HepG2 (cell line): ENCODE results near the gene SP1. TPM values are rescaled to one million over a fixed set of nuclear protein-coding genes. Genes with fewer than 3 reads are reported as not detected.

Experiments used
- CEBPB ChIP-seq: IDR thresholded peaks from 2 replicates; pipeline ENCODE4 v1.6.1; 2011; ENCODE audit warnings: low read depth, low read length, improper control_type of control experiment, borderline replicate concordance
- CREM ChIP-seq, 2 experiments: sonication (generic) in 1 of 2; formaldehyde crosslinking in 1 of 2; IDR thresholded peaks; 2 replicates each; pipeline versions ENCODE4 v1.4.0 to v1.6.1; 2016 to 2020; ENCODE audit warnings: antibody characterized with exemption in 1 of 2, mild to moderate bottlenecking in 1 of 2, missing genetic modification reagents in 1 of 2
- FOXA3 ChIP-seq: IDR thresholded peaks from 2 replicates; pipeline ENCODE4 v1.6.1; 2016; ENCODE audit warnings: missing genetic modification reagents, missing compliant biosample characterization
- KAT7 ChIP-seq: IDR thresholded peaks from 2 replicates; pipeline ENCODE4 v1.6.1; 2018; ENCODE audit warnings: borderline replicate concordance, missing compliant biosample characterization
- NR2F6 ChIP-seq, 2 experiments: IDR thresholded peaks; 2 replicates each; pipeline ENCODE4 v1.6.1; 2016; ENCODE audit warnings: antibody characterized with exemption in 1 of 2, mild to moderate bottlenecking in 1 of 2
- RARA ChIP-seq: IDR thresholded peaks from 2 replicates; pipeline ENCODE4 v1.6.1; 2016; ENCODE audit warnings: missing genetic modification reagents, missing compliant biosample characterization
- REST ChIP-seq, 2 experiments: IDR thresholded peaks; 2 replicates each; pipeline ENCODE4 v1.6.1; 2011 to 2012; ENCODE audit warnings: low read length in 2 of 2, borderline replicate concordance in 1 of 2, low read depth in 1 of 2, mild to moderate bottlenecking in 1 of 2, moderate library complexity in 1 of 2
- TGIF2 ChIP-seq: IDR thresholded peaks from 2 replicates; pipeline ENCODE4 v1.6.1; 2016; ENCODE audit warnings: control low read depth, missing compliant biosample characterization
- ZNF143 ChIP-seq: sonication (generic); formaldehyde crosslinking; IDR thresholded peaks from 2 replicates; pipeline ENCODE4 v1.4.0; 2020; ENCODE audit warnings: missing genetic modification reagents
- ZNF326 ChIP-seq: sonication (generic); formaldehyde crosslinking; IDR thresholded peaks from 2 replicates; pipeline ENCODE4 v1.4.0; 2020; ENCODE audit warnings: missing genetic modification reagents, borderline replicate concordance
- ZNF441 ChIP-seq: sonication (generic); formaldehyde crosslinking; IDR thresholded peaks from 2 replicates; pipeline ENCODE4 v1.7.0; 2021; ENCODE audit warnings: missing genetic modification reagents, borderline replicate concordance
- ZNF710 ChIP-seq: sonication (generic); formaldehyde crosslinking; IDR thresholded peaks from 2 replicates; pipeline ENCODE4 v1.5.0; 2020; ENCODE audit warnings: mild to moderate bottlenecking, missing genetic modification reagents, borderline replicate concordance
- ZNF776 ChIP-seq: sonication (generic); formaldehyde crosslinking; IDR thresholded peaks from 2 replicates; pipeline ENCODE4 v1.4.0; 2020; ENCODE audit warnings: mild to moderate bottlenecking, missing genetic modification reagents
- polyA plus RNA-seq, 8 experiments: library from polyadenylated mRNA; depleted of rRNA in 3 of 8; stranded (reverse) in 7 of 8; unstranded in 1 of 8; fragments of >200 nt; fragmentation: Illumina TruSeq in 4 of 8; extraction: Trizol in 4 of 8; gene quantifications; 2 replicates each; pipeline versions ENCODE4 v1.2.1 to v1.2.3, GENCODE V29; 2011 to 2016; ENCODE audit warnings: low read depth in 4 of 8, missing spikeins in 1 of 8, mixed read lengths in 1 of 8; ENCODE audit not compliant: insufficient read depth in 1 of 8
- total RNA-seq, 5 experiments: library from RNA; depleted of rRNA; stranded (reverse); fragments of >200 nt; fragmentation: Illumina TruSeq; extraction: Trizol; gene quantifications; 2 replicates each; pipeline ENCODE4 v1.2.3, GENCODE V29; 2016; ENCODE audit warnings: low read depth in 1 of 5
- TF ChIP-seq, protein P1 (sequence below): sonication (generic); formaldehyde crosslinking; IDR thresholded peaks from 2 replicates; pipeline ENCODE4 v1.5.0; 2020; ENCODE audit warnings: mild to moderate bottlenecking, missing genetic modification reagents, borderline replicate concordance

The SP1 gene
- total and polyA plus RNA-seq, 2 of the 13 experiments (the other 11 are each of a cell fraction or from before 2014, with no cell fraction given), result 26.5 to 27.5 TPM

DNA sequence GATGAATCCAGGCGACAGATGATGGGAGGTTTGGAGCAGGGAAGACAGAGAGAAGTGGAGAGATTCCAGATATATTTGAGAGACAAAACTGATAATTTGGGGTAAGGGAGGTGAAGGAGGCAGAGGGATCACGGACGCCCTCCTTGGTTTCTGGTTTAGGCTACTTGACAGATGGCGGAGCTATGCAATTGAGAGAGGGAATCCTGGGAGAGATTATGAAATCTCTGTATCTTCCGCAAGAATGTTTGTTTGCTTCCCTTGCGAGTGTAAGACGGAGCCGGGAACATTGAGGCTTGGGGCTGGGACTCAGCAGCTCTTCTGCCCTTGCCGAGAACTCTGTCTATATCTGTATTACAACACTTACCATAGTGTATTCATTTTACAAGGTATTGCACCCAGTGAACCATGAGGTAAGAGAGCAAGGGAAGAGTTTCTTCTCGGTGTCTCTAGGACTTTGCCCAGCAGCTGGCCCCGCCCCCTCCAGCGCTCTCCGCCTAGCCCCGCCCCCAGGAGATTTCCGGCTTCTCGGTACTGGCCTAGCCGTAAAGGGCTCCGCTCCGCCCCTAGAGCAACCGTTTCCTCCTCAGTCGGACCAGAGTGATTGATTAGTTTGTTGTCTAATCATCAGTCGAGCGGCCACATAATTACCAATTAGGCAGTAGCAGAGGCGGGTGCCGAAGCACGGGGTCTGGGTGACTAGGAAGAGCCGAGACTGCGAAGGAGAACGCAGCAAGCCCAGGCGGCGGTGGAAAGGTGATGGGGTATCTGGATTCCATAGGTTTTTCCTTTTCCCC lies 61.3 kb downstream of the SP1 start, which contains the start of gene PRR13 (continued):
- TF ChIP-seq, protein P1, sequence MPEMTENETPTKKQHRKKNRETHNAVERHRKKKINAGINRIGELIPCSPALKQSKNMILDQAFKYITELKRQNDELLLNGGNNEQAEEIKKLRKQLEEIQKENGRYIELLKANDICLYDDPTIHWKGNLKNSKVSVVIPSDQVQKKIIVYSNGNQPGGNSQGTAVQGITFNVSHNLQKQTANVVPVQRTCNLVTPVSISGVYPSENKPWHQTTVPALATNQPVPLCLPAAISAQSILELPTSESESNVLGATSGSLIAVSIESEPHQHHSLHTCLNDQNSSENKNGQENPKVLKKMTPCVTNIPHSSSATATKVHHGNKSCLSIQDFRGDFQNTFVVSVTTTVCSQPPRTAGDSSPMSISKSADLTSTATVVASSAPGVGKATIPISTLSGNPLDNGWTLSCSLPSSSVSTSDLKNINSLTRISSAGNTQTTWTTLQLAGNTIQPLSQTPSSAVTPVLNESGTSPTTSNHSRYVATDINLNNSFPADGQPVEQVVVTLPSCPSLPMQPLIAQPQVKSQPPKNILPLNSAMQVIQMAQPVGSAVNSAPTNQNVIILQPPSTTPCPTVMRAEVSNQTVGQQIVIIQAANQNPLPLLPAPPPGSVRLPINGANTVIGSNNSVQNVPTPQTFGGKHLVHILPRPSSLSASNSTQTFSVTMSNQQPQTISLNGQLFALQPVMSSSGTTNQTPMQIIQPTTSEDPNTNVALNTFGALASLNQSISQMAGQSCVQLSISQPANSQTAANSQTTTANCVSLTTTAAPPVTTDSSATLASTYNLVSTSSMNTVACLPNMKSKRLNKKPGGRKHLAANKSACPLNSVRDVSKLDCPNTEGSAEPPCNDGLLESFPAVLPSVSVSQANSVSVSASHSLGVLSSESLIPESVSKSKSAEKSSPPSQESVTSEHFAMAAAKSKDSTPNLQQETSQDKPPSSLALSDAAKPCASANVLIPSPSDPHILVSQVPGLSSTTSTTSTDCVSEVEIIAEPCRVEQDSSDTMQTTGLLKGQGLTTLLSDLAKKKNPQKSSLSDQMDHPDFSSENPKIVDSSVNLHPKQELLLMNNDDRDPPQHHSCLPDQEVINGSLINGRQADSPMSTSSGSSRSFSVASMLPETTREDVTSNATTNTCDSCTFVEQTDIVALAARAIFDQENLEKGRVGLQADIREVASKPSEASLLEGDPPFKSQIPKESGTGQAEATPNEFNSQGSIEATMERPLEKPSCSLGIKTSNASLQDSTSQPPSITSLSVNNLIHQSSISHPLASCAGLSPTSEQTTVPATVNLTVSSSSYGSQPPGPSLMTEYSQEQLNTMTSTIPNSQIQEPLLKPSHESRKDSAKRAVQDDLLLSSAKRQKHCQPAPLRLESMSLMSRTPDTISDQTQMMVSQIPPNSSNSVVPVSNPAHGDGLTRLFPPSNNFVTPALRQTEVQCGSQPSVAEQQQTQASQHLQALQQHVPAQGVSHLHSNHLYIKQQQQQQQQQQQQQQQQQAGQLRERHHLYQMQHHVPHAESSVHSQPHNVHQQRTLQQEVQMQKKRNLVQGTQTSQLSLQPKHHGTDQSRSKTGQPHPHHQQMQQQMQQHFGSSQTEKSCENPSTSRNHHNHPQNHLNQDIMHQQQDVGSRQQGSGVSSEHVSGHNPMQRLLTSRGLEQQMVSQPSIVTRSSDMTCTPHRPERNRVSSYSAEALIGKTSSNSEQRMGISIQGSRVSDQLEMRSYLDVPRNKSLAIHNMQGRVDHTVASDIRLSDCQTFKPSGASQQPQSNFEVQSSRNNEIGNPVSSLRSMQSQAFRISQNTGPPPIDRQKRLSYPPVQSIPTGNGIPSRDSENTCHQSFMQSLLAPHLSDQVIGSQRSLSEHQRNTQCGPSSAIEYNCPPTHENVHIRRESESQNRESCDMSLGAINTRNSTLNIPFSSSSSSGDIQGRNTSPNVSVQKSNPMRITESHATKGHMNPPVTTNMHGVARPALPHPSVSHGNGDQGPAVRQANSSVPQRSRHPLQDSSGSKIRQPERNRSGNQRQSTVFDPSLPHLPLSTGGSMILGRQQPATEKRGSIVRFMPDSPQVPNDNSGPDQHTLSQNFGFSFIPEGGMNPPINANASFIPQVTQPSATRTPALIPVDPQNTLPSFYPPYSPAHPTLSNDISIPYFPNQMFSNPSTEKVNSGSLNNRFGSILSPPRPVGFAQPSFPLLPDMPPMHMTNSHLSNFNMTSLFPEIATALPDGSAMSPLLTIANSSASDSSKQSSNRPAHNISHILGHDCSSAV, result no peak
- TF ChIP-seq FOXA3, result peak; percentile 45; the same call in 1 of the 2 replicates
- no peak for TF ChIP-seq KAT7 (CRISPR knock-in tag)
- TF ChIP-seq ZNF441 (CRISPR knock-in tag), result no peak; the same call in none of the 2 replicates
- peak; percentile 63 for TF ChIP-seq CEBPB
- peak; percentile 78 for TF ChIP-seq ZNF143 (CRISPR knock-in tag)
- TF ChIP-seq ZNF710 (CRISPR knock-in tag), result no peak
- TF ChIP-seq ZNF326 (CRISPR knock-in tag), result no peak
- TF ChIP-seq ZNF776 (CRISPR knock-in tag), result no peak
- no peak; the same call in 1 of the 2 replicates for TF ChIP-seq RARA (CRISPR knock-in tag)
- TF ChIP-seq REST (IDR thresholded peaks at IDR 0.05; ENCODE audit: borderline replicate concordance in 1 of 2, low read depth in 1 of 2, low read length in 2 of 2), result peak in 1 of 2 experiments; percentile 34; a peak in 1 of 4 replicates
- TF ChIP-seq CREM (IDR thresholded peaks at IDR 0.05), result peak; percentile 41; the same call in 1 of the 2 replicates
- no peak for TF ChIP-seq CREM (CRISPR knock-in tag; IDR thresholded peaks at IDR 0.05)
- no peak for TF ChIP-seq NR2F6 (IDR thresholded peaks at IDR 0.05)
- TF ChIP-seq NR2F6 (CRISPR knock-in tag; IDR thresholded peaks at IDR 0.05), result no peak
- TF ChIP-seq TGIF2 (CRISPR knock-in tag), result peak; percentile 67
